Calu3 (cell line): ENCODE data around the gene RDH14. TPM values are rescaled to one million over a fixed set of nuclear protein-coding genes. Genes with fewer than 3 reads are reported as not detected.

Source experiments
- BruUV-seq: library from RNA; stranded (reverse); fragments of 400-500 nt; replicated peaks from 2 replicates; lab custom pipeline; 2021; lab: Mats Ljungman, UMichigan
- CTCF ChIA-PET: fragments of 300-600 bp; sonication (Branson Sonifier 250); formaldehyde crosslinking; loops from one replicate; lab custom pipeline; 2022; ENCODE audit warnings: antibody characterized with exemption; lab: Charles Lee
- DNase-seq: peaks from one replicate; pipeline ENCODE4 v3.0.0; 2022
- H3K27ac Mint-ChIP-seq: one replicate; pipeline ENCODE4 v1.8.0; 2022; ENCODE audit warnings: mixed read lengths; ENCODE audit not compliant: unreplicated experiment
- H3K27me3 Mint-ChIP-seq: one replicate; pipeline ENCODE4 v1.8.0; 2022; ENCODE audit warnings: mixed read lengths; ENCODE audit not compliant: unreplicated experiment
- H3K36me3 Mint-ChIP-seq: one replicate; pipeline ENCODE4 v1.8.0; 2022; ENCODE audit warnings: mild to moderate bottlenecking, moderate library complexity, mixed read lengths; ENCODE audit not compliant: insufficient read depth, unreplicated experiment
- H3K4me1 Mint-ChIP-seq: one replicate; pipeline ENCODE4 v1.8.0; 2022; ENCODE audit warnings: mild to moderate bottlenecking, low read depth, mixed read lengths; ENCODE audit not compliant: unreplicated experiment
- H3K4me3 Mint-ChIP-seq: one replicate; pipeline ENCODE4 v1.8.0; 2022; ENCODE audit warnings: mild to moderate bottlenecking, low read depth, moderate library complexity, mixed read lengths; ENCODE audit not compliant: unreplicated experiment
- H3K9me3 Mint-ChIP-seq: one replicate; pipeline ENCODE4 v1.8.0; 2022; ENCODE audit warnings: low read depth, mixed read lengths; ENCODE audit not compliant: unreplicated experiment
- CTCF ChIP-seq: fragments of 200-600 bp; IDR thresholded peaks from one replicate; pipeline ENCODE4 v1.8.0; 2022; ENCODE audit warnings: antibody characterized with exemption; ENCODE audit not compliant: unreplicated experiment
- intact Hi-C: fragments of 100-400 bp; cut with micrococcal nuclease; formaldehyde crosslinking; loops from one replicate; pipeline ENCODE4 v1.10.0; 2022; ENCODE audit not compliant: unreplicated experiment
- total RNA-seq: library from RNA; stranded (reverse); gene quantifications from 2 replicates; pipeline ENCODE4 v1.2.3, GENCODE V29; 2022

RDH14 gene
- total RNA-seq, 1 experiment from 2014 or later = 17.1 TPM

GRCh38 chr2:18517386-18517785 is 43.1 kb downstream of the RDH14 start:
- no peak for TF ChIP-seq CTCF
- Mint-ChIP-seq H3K4me1 (peaks cover 10% of the 10 kb centered on the region), H3K27me3 (peaks cover 48% of the 10 kb centered on the region), H3K27ac (no peak overlapping the region), H3K36me3 (no peaks in the 10 kb centered on the region), H3K9me3 (no peaks in the 10 kb centered on the region), H3K4me3 (no peak overlapping the region)
- intact Hi-C loops = loop anchor here (5.0 kb wide), 1 partner anchor 80 kb away; no protein-coding TSS in a partner anchor
- no peak for DNase-seq
- no TSS peak for BruUV-seq
- CTCF ChIA-PET = no interaction called here

- Mint-ChIP-seq H3K27ac (no peak overlapping the region), H3K4me1 (peaks cover 10% of the 10 kb centered on the region), H3K27me3 (peaks cover 35% of the 10 kb centered on the region), H3K36me3 (no peaks in the 10 kb centered on the region), H3K9me3 (no peaks in the 10 kb centered on the region), H3K4me3 (no peak overlapping the region)
- BruUV-seq = no TSS peak
- no peak for DNase-seq
- intact Hi-C loops = loop anchor here (5.0 kb wide), 1 partner anchor 79 kb away; no protein-coding TSS in a partner anchor
- TF ChIP-seq CTCF = no peak
- CTCF ChIA-PET = no interaction called here
Measured at GRCh38 chr2:18516112-18516511, 44.3 kb downstream of the RDH14 start.

- peaks cover 10% of the 10 kb centered on the region for H3K4me1 Mint-ChIP-seq
- BruUV-seq = no TSS peak
- DNase-seq = no peak
- no peak for TF ChIP-seq CTCF
- intact Hi-C loops = loop anchor here (5.0 kb wide), 1 partner anchor 77 kb away; no protein-coding TSS in a partner anchor
- H3K27me3 Mint-ChIP-seq = peaks cover 33% of the 10 kb centered on the region
- no peak overlapping the region for H3K27ac Mint-ChIP-seq
- no peak overlapping the region for H3K4me3 Mint-ChIP-seq
- no peaks in the 10 kb centered on the region for H3K9me3 Mint-ChIP-seq
- CTCF ChIA-PET = interaction anchor here (0.7 kb wide), 1 partner anchor 967 kb away, joined by 5 read pairs; no protein-coding TSS in a partner anchor
- H3K36me3 Mint-ChIP-seq = no peaks in the 10 kb centered on the region
Measured at GRCh38 chr2:18514526-18515461, 45.7 kb downstream of the RDH14 start.

GRCh38 chr2:18510775-18511174 is 49.7 kb downstream of the RDH14 start:
- H3K9me3 Mint-ChIP-seq = no peaks in the 10 kb centered on the region
- CTCF ChIA-PET = no interaction called here
- TF ChIP-seq CTCF = no peak
- no peak for DNase-seq
- no peaks in the 10 kb centered on the region for H3K4me1 Mint-ChIP-seq
- peaks cover 27% of the 10 kb centered on the region for H3K27me3 Mint-ChIP-seq
- no TSS peak for BruUV-seq
- no peaks in the 10 kb centered on the region for H3K36me3 Mint-ChIP-seq
- intact Hi-C loops = no loop called here
- H3K4me3 Mint-ChIP-seq = no peak overlapping the region
- H3K27ac Mint-ChIP-seq = no peak overlapping the region
